GM18498 (cell line): ENCODE data around the gene LMNA.
A peak's percentile ranks its signal among the peaks of the same experiment; 100 is the strongest.
"Not testable (repeated sequence)": the region's sequence is repeated elsewhere in the genome, so short reads cannot be mapped to it uniquely, and the experiment has no call there.

Experiments used
- ATAC-seq: cut with Tn5 transposase; IDR thresholded peaks from one replicate; pipeline ENCODE4 v1.9.1; 2021; ENCODE audit warnings: mild to moderate bottlenecking, moderate library complexity; ENCODE audit not compliant: unreplicated experiment

The LMNA gene

GRCh38 chr1:156121005-156121404 lies 6.5 kb downstream of the LMNA start:
- not testable (repeated sequence) for ATAC-seq

GRCh38 chr1:156121457-156121856 lies 6.9 kb downstream of the LMNA start:
- ATAC-seq: no peak

GRCh38 chr1:156122086-156122485 lies 7.6 kb downstream of the LMNA start:
- ATAC-seq: no peak

GRCh38 chr1:156122519-156123355 lies 8.2 kb downstream of the LMNA start:
- no peak for ATAC-seq

- ATAC-seq: no peak
Measured at GRCh38 chr1:156123356-156124196, 9.1 kb downstream of the LMNA start.

- no peak for ATAC-seq
Measured at GRCh38 chr1:156124557-156125483, 10.3 kb downstream of the LMNA start.

GRCh38 chr1:156125544-156125943 lies 11.0 kb downstream of the LMNA start:
- ATAC-seq: not testable (repeated sequence)

- ATAC-seq: peak; percentile 39
Measured at GRCh38 chr1:156126043-156126629, 11.6 kb downstream of the LMNA start.

- ATAC-seq: peak; percentile 55
Measured at GRCh38 chr1:156126630-156127534, 12.4 kb downstream of the LMNA start.

GRCh38 chr1:156128308-156128653 lies 13.8 kb downstream of the LMNA start:
- ATAC-seq: no peak

- no peak for ATAC-seq
Measured at GRCh38 chr1:156128654-156129597, 14.4 kb downstream of the LMNA start.

GRCh38 chr1:156129687-156130577 lies 15.4 kb downstream of the LMNA start:
- no peak for ATAC-seq

- ATAC-seq: no peak
Measured at GRCh38 chr1:156130578-156130942, 16.0 kb downstream of the LMNA start.

GRCh38 chr1:156134716-156135435 lies 20.4 kb downstream of the LMNA start:
- no peak for ATAC-seq

- ATAC-seq: no peak
Measured at GRCh38 chr1:156135930-156136871, 21.7 kb downstream of the LMNA start.
